Esophagus muscularis mucosa (tissue), 4 donors: ENCODE measurements around the gene OFD1. TPM values are rescaled to one million over a fixed set of nuclear protein-coding genes. Genes with fewer than 3 reads are reported as not detected.

Experiments used
- DNase-seq: peaks from one replicate; pipeline ENCODE4 v3.0.0-alpha.2; 2017; ENCODE audit errors: extremely low spot score
- H3K27ac ChIP-seq, 4 donors: fragments of 200-600 bp; sonication (generic); replicated peaks in 1 of 4; 1 replicate in 3 of 4; 2 replicates in 1 of 4; pipeline ENCODE4 v1.5.1; 2016 to 2019; ENCODE audit warnings: mild to moderate bottlenecking in 1 of 4
- H3K27me3 ChIP-seq, 4 donors: fragments of 200-600 bp; sonication (generic); one replicate each; pipeline versions ENCODE4 v1.5.1 to v1.6.0; 2016 to 2019
- H3K36me3 ChIP-seq, 4 donors: fragments of 200-600 bp; sonication (generic); one replicate each; pipeline ENCODE4 v1.5.1; 2016 to 2019
- H3K4me1 ChIP-seq, 4 donors: fragments of 200-600 bp; sonication (generic); one replicate each; pipeline ENCODE4 v1.5.1; 2016 to 2019
- H3K4me3 ChIP-seq, 4 donors: fragments of 200-600 bp; sonication (generic); 1 replicate in 2 of 4; 2 replicates in 2 of 4; pipeline ENCODE4 v1.5.1; 2016 to 2019; ENCODE audit warnings: mild to moderate bottlenecking in 4 of 4, moderate library complexity in 1 of 4
- H3K9me3 ChIP-seq, 4 donors: fragments of 200-600 bp; sonication (generic); 1 replicate in 3 of 4; 2 replicates in 1 of 4; pipeline ENCODE4 v1.5.1; 2016 to 2019
- CTCF ChIP-seq, 3 experiments: fragments of 200-600 bp in 2 of 3; fragments of 450-650 bp in 1 of 3; sonication (generic) in 2 of 3; IDR thresholded peaks; one replicate each; pipeline ENCODE4 v1.5.1; 2017 to 2019; ENCODE audit warnings: antibody characterized with exemption in 3 of 3, mild to moderate bottlenecking in 2 of 3, moderate library complexity in 1 of 3
- EP300 ChIP-seq: sonication (generic); formaldehyde crosslinking; IDR thresholded peaks from one replicate; pipeline ENCODE4 v1.6.1; 2017; ENCODE audit warnings: antibody characterized with exemption
- POLR2A ChIP-seq: fragments of 450-650 bp; IDR thresholded peaks from one replicate; pipeline ENCODE4 v1.6.1; 2017; ENCODE audit warnings: antibody characterized with exemption, moderate library complexity, mild to moderate bottlenecking, low read depth
- POLR2AphosphoS5 ChIP-seq, 2 donors: sonication (generic); formaldehyde crosslinking; IDR thresholded peaks; one replicate each; pipeline ENCODE4 v1.6.1; 2017; ENCODE audit warnings: antibody characterized with exemption in 2 of 2
- WGBS: methylation state at CpG from one replicate; pipeline ENCODE4 v1.1.5; 2018; 5-methylcytosine and 5-hydroxymethylcytosine counted together
- intact Hi-C: fragments of 100-400 bp; cut with DNase I; formaldehyde crosslinking; loops from one replicate; pipeline ENCODE4 v1.15.1; 2023
- total RNA-seq, 4 donors: library from RNA; depleted of rRNA; stranded (reverse); fragments of >200 nt; gene quantifications; one replicate each; pipeline versions ENCODE4 v1.1.0 to v1.2.1, GENCODE V29; 2016

Gene OFD1
- total RNA-seq, 4 donors from 2014 or later = 12.6 to 17.2 (median 14.8) TPM

DNA sequence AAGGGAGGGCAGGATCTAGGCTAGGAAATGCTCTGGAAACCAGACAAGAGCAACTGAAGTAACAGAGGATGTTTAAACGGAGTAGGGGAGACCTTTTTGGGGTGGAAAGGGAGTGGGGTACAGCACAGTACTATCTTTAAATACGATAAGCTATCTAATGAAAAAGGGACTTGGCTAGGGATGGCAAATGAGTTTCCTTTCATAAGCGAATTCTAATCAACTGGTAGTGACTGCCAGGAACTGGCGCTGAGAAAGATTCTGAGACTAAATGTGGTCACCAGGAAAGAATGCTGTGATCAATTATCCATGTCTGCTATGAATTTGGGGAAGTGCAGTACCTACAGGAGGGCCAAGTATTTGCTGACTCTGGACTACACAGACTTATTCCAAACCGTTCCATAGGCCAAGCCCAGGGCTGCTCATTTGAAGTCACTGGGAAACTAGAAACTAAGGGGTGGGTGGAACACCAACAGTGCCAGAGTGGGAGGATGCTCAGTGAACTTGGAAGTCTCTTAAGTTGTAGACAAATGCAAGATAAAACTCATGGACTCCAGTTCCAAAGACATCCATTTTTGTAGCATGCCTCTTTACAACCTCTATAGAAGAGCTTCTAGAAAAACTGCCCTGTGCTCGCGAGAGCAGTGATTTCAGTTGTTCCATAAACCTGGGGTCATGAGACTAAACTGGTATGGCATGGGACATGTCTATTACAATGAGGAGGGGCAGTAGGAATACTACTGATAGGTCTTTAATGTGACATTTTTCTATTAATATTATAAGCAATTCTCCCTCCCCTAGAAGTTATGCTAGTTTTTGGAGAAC is 2.1 kb upstream of the OFD1 start:
- intact Hi-C loops = no loop called here
- Histone ChIP-seq H3K36me3 (no peaks in the 10 kb centered on the region), H3K27me3 (no peaks in the 10 kb centered on the region), H3K9me3 (no peaks in the 10 kb centered on the region), H3K27ac (peak overlapping the region; percentile 88 to 94 (median 90)), H3K4me1 (peaks cover 3 to 42% (median 39%) of the 10 kb centered on the region in 4 donors), H3K4me3 (peak overlapping the region in 2 of 4 donors; percentile 7 to 78)
- DNase-seq = no peak
- WGBS = 73% methylated on average over 7 of the region's 7 CpGs
- TF ChIP-seq CTCF (IDR thresholded peaks at IDR 0.05) = no peak
- TF ChIP-seq POLR2AphosphoS5 (IDR thresholded peaks at IDR 0.05) = no peak
- TF ChIP-seq POLR2A = no peak
- no peak for TF ChIP-seq EP300

- TF ChIP-seq EP300 (no peak), POLR2AphosphoS5 (IDR thresholded peaks at IDR 0.05) (peak in 1 of 2 donors; percentile 55), CTCF (IDR thresholded peaks at IDR 0.05) (no peak), POLR2A (no peak)
- intact Hi-C loops = no loop called here
- Histone ChIP-seq H3K27ac (peak overlapping the region; percentile 88 to 94 (median 90)), H3K27me3 (no peaks in the 10 kb centered on the region), H3K4me1 (peaks cover 3 to 42% (median 39%) of the 10 kb centered on the region in 4 donors), H3K4me3 (peak overlapping the region; percentile 73 to 84 (median 78)), H3K36me3 (no peaks in the 10 kb centered on the region), H3K9me3 (no peaks in the 10 kb centered on the region)
- DNase-seq = no peak
- WGBS = 28% methylated on average over 4 of the region's 4 CpGs
Measured at GRCh38 chrX:13733506-13733905, 1.0 kb upstream of the OFD1 start.

DNA sequence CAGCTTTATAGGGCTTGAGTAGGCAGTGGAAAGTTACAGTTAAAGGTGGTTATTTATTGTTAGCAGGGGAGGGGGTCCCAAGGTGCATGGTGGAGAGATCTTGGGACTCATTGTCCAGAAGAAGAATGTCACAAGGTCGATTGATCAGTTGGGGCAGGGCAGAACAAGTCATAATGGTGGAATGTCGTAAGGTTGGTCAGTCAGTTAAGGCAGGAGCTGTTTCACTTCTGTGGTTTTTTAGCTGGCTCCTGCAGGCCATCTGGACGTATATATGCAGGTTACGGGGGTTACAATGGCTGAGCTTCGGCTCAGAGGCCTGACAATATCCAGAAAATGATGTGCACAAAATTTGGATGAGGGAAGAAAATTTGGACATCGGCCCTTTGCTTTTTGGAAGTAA is 7.1 kb downstream of the OFD1 start:
- peaks cover 0 to 22% (median 16%) of the 10 kb centered on the region in 4 donors for H3K36me3 ChIP-seq
- DNase-seq = no peak
- TF ChIP-seq POLR2AphosphoS5 (IDR thresholded peaks at IDR 0.05) (no peak), CTCF (IDR thresholded peaks at IDR 0.05) (no peak), EP300 (no peak), POLR2A (no peak)
- no peak overlapping the region for H3K27ac ChIP-seq
- H3K4me3 ChIP-seq = no peak overlapping the region
- intact Hi-C loops = no loop called here
- no peaks in the 10 kb centered on the region for H3K9me3 ChIP-seq
- no peaks in the 10 kb centered on the region for H3K27me3 ChIP-seq
- 81% methylated on average over 6 of the region's 6 CpGs for WGBS
- peaks cover 0 to 9% (median 1%) of the 10 kb centered on the region in 4 donors for H3K4me1 ChIP-seq

DNA sequence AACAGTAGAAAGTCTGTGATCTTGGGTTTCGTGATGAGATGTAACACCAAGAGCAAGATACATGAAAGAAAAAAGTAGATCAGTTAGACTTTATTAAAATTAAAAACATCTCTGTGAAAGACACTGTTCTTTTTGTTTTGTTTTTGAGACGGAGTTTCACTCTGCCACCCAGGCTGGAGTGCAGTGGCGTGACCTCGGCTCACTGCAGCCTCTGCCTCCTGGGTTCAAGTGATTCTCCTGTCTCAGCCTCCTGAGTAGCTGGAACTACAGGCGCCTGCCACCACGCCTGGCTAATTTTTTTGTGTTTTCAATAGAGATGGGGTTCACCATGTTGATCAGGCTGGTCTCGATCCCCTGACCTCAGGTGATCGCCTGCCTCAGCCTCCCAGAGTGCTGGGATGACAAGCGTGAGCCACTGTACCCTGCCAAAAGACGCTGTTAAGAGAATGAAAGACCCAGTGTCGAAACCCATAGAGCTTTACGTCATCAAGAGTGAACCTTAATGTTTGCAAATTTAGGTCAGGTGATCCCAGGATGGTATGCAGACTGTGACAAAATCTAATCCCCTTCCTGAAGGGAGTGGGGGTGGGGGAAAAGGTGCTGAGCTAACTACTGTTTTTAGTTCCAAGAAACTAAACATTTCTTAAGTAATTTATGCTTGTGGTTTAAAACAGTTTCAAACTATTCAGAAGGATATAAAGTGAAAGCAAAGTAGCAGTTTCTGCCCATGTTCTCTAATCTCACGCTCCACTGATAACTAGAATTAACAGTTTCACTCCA is 8.0 kb downstream of the OFD1 start:
- peaks cover 0 to 7% (median under 1%) of the 10 kb centered on the region in 4 donors for H3K4me1 ChIP-seq
- no peak overlapping the region for H3K4me3 ChIP-seq
- TF ChIP-seq CTCF (IDR thresholded peaks at IDR 0.05) (no peak), EP300 (no peak), POLR2AphosphoS5 (IDR thresholded peaks at IDR 0.05) (no peak), POLR2A (no peak)
- H3K27me3 ChIP-seq = no peaks in the 10 kb centered on the region
- WGBS = 85% methylated on average over 13 of the region's 13 CpGs
- intact Hi-C loops = no loop called here
- no peak for DNase-seq
- H3K9me3 ChIP-seq = no peaks in the 10 kb centered on the region
- peaks cover 0 to 28% (median 21%) of the 10 kb centered on the region in 4 donors for H3K36me3 ChIP-seq
- H3K27ac ChIP-seq = peak overlapping the region; percentile 39 to 55 (median 48)
